Testis (tissue), 2 donors: ENCODE results near the gene STUM.

Experiments used
- CTCF ChIP-seq, 3 experiments: fragments of 450-650 bp in 2 of 3; fragments of 200-600 bp in 1 of 3; sonication (generic) in 1 of 3; IDR thresholded peaks; one replicate each; pipeline ENCODE4 v1.5.1; 2016 to 2019; ENCODE audit warnings: antibody characterized with exemption in 3 of 3, mild to moderate bottlenecking in 2 of 3, moderate library complexity in 1 of 3
- POLR2A ChIP-seq: fragments of 450-650 bp; IDR thresholded peaks from one replicate; pipeline ENCODE4 v1.6.1; 2017; ENCODE audit warnings: antibody characterized with exemption, mild to moderate bottlenecking, moderate library complexity

GRCh38 chr1:226638001-226638601 is 89.5 kb downstream of the STUM start:
- TF ChIP-seq CTCF (IDR thresholded peaks at IDR 0.05) (peak in 1 of 3 experiments; percentile 4), POLR2A (no peak)
